Measurements from ENCODE around the gene ZNF446.

Gene ZNF446

DNA sequence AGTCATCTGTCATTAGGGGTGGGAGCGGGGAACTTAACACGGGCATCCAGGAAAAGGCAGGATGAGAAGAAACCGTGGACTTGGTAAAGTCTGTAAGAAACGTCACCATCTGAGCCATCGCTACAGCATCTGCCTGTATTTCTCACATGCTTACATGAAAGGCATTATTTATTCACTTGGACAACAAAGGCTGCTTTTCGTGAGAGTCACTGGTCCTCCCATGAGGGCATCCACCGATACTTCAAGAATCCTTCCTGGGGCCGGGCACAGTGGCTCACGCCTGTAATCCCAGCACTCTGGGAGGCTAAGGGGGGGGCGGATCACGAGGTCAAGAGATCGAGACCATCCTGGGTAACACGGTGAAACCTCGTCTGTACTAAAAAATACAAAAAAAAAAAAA lies 16.1 kb downstream of the ZNF446 start:
- Histone ChIP-seq H3K9me3 (replicated peaks in 1 of 2; ENCODE audit: control insufficient read depth in 2 of 2, insufficient read depth in 1 of 2, low read depth in 1 of 2, low read length in 2 of 2) (peaks cover 0 to 2% of the 10 kb centered on the region in 2 donors), H3K14ac (ENCODE audit: low read length) (no peak overlapping the region), H2BK120ac (ENCODE audit: low read depth, low read length) (no peak overlapping the region), H3K4me2 (ENCODE audit: insufficient read depth, low read length, poor library complexity, severe bottlenecking) (no peak overlapping the region), H3K23ac (ENCODE audit: low read depth, low read length, poor library complexity) (no peak overlapping the region), H2BK5ac (ENCODE audit: low read length) (no peak overlapping the region), H3K18ac (ENCODE audit: low read length) (no peak overlapping the region), H2AK5ac (ENCODE audit: low read depth, low read length) (no peak overlapping the region), H3K36me3 (replicated peaks in 1 of 2; ENCODE audit: control insufficient read depth in 2 of 2, insufficient read depth in 2 of 2, low read length in 2 of 2) (no peaks in the 10 kb centered on the region), H3K79me1 (ENCODE audit: low read depth, low read length) (peaks cover 2% of the 10 kb centered on the region), H3K27ac (replicated peaks; ENCODE audit: low read length) (no peak overlapping the region), H2AFZ (ENCODE audit: low read length) (no peak overlapping the region), H3K27me3 (ENCODE audit: control insufficient read depth in 3 of 3, insufficient read depth in 3 of 3, low read depth in 1 of 3, low read length in 3 of 3) (no peaks in the 10 kb centered on the region), H2BK12ac (ENCODE audit: low read length) (no peak overlapping the region), H3K4me1 (ENCODE audit: control insufficient read depth in 2 of 2, insufficient read depth in 1 of 2, low read depth in 1 of 2, low read length in 2 of 2) (no peaks in the 10 kb centered on the region), H4K8ac (ENCODE audit: low read depth, low read length) (no peak overlapping the region), H3K4me3 (ENCODE audit: low read length in 2 of 2) (no peak overlapping the region), H2BK15ac (ENCODE audit: low read length) (no peak overlapping the region), H3K9ac (ENCODE audit: low read depth, low read length, poor library complexity) (no peak overlapping the region), H3K4ac (ENCODE audit: low read length) (no peak overlapping the region), H4K91ac (ENCODE audit: low read depth, low read length, poor library complexity) (no peak overlapping the region)
- WGBS, 2 donors (ENCODE audit: extremely low coverage in 2 of 2, insufficient read length in 2 of 2, insufficient replicate concordance in 1 of 2), result no CpG with 5 or more reads among the region's 14 CpGs
- no peak for DNase-seq (ENCODE audit: low spot score)

DNA sequence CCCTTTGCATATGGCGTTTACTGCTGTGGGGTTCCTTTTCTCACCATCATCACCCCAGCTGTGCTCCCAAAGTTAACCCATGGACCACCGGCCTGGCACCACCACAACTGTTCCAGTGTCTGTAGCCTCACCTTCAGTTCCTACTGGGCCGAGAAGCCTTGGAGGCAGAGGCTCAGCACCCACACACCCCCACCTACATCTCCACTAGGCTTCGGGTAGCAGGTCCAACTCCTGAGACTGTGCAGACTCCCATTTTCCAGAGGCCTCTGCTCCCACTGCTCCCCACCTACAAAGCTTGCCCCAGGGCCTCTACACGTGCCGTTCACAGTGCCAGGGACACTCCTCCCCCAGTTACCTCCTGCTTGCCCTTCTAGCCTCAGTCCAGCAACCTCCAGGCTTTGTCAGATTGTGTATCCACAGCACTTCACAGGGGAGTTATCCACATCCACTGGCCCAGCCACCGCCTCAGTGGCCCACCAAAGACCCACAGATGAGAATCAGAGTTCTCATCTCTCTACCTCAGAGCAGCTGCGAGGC lies 21.6 kb downstream of the ZNF446 start:
- H4K91ac ChIP-seq (ENCODE audit: low read depth, low read length, poor library complexity), result no peak overlapping the region
- H3K9ac ChIP-seq (ENCODE audit: low read depth, low read length, poor library complexity), result peak overlapping the region; percentile 60
- H3K4me3 ChIP-seq (ENCODE audit: low read length in 2 of 2), result no peak overlapping the region
- no peak overlapping the region for H3K23ac ChIP-seq (ENCODE audit: low read depth, low read length, poor library complexity)
- H3K27ac ChIP-seq (replicated peaks; ENCODE audit: low read length), result no peak overlapping the region
- H2AK5ac ChIP-seq (ENCODE audit: low read depth, low read length), result peak overlapping the region; percentile 72
- WGBS, 2 donors (ENCODE audit: extremely low coverage in 2 of 2, insufficient read length in 2 of 2, insufficient replicate concordance in 1 of 2), result no CpG with 5 or more reads among the region's 8 CpGs
- H2BK12ac ChIP-seq (ENCODE audit: low read length), result no peak overlapping the region
- no peak overlapping the region for H3K4me2 ChIP-seq (ENCODE audit: insufficient read depth, low read length, poor library complexity, severe bottlenecking)
- no peak overlapping the region for H3K14ac ChIP-seq (ENCODE audit: low read length)
- H3K27me3 ChIP-seq (ENCODE audit: control insufficient read depth in 3 of 3, insufficient read depth in 3 of 3, low read depth in 1 of 3, low read length in 3 of 3), result no peaks in the 10 kb centered on the region
- H3K4me1 ChIP-seq (ENCODE audit: control insufficient read depth in 2 of 2, insufficient read depth in 1 of 2, low read depth in 1 of 2, low read length in 2 of 2), result peaks cover 8 to 17% of the 10 kb centered on the region in 2 donors
- peaks cover 0 to 2% of the 10 kb centered on the region in 2 donors for H3K9me3 ChIP-seq (replicated peaks in 1 of 2; ENCODE audit: control insufficient read depth in 2 of 2, insufficient read depth in 1 of 2, low read depth in 1 of 2, low read length in 2 of 2)
- H2BK5ac ChIP-seq (ENCODE audit: low read length), result no peak overlapping the region
- no peak for DNase-seq (ENCODE audit: low spot score)
- no peak overlapping the region for H2AFZ ChIP-seq (ENCODE audit: low read length)
- peak overlapping the region; percentile 66 for H3K4ac ChIP-seq (ENCODE audit: low read length)
- H2BK120ac ChIP-seq (ENCODE audit: low read depth, low read length), result no peak overlapping the region
- H3K79me1 ChIP-seq (ENCODE audit: low read depth, low read length), result peaks cover 8% of the 10 kb centered on the region
- H4K8ac ChIP-seq (ENCODE audit: low read depth, low read length), result peak overlapping the region; percentile 76
- H3K18ac ChIP-seq (ENCODE audit: low read length), result no peak overlapping the region
- no peaks in the 10 kb centered on the region for H3K36me3 ChIP-seq (replicated peaks in 1 of 2; ENCODE audit: control insufficient read depth in 2 of 2, insufficient read depth in 2 of 2, low read length in 2 of 2)
- peak overlapping the region; percentile 10 for H2BK15ac ChIP-seq (ENCODE audit: low read length)

GRCh38 chr19:58498316-58499020 lies 22.3 kb downstream of the ZNF446 start:
- Histone ChIP-seq H3K27me3 (ENCODE audit: control insufficient read depth in 3 of 3, insufficient read depth in 3 of 3, low read depth in 1 of 3, low read length in 3 of 3) (no peaks in the 10 kb centered on the region), H3K18ac (ENCODE audit: low read length) (peak overlapping the region; percentile 87), H3K23ac (ENCODE audit: low read depth, low read length, poor library complexity) (peak overlapping the region; percentile 62), H3K9ac (ENCODE audit: low read depth, low read length, poor library complexity) (peak overlapping the region; percentile 66), H2BK5ac (ENCODE audit: low read length) (peak overlapping the region; percentile 80), H4K91ac (ENCODE audit: low read depth, low read length, poor library complexity) (no peak overlapping the region), H3K79me1 (ENCODE audit: low read depth, low read length) (peaks cover 8% of the 10 kb centered on the region), H3K14ac (ENCODE audit: low read length) (peak overlapping the region; percentile 11), H3K4me1 (ENCODE audit: control insufficient read depth in 2 of 2, insufficient read depth in 1 of 2, low read depth in 1 of 2, low read length in 2 of 2) (peaks cover 8 to 17% of the 10 kb centered on the region in 2 donors), H3K4ac (ENCODE audit: low read length) (peak overlapping the region; percentile 45), H2BK15ac (ENCODE audit: low read length) (peak overlapping the region; percentile 10), H3K27ac (replicated peaks; ENCODE audit: low read length) (no peak overlapping the region), H2AFZ (ENCODE audit: low read length) (peak overlapping the region; percentile 97), H3K36me3 (replicated peaks in 1 of 2; ENCODE audit: control insufficient read depth in 2 of 2, insufficient read depth in 2 of 2, low read length in 2 of 2) (no peaks in the 10 kb centered on the region), H3K4me2 (ENCODE audit: insufficient read depth, low read length, poor library complexity, severe bottlenecking) (peak overlapping the region; percentile 90), H2BK12ac (ENCODE audit: low read length) (no peak overlapping the region), H3K9me3 (replicated peaks in 1 of 2; ENCODE audit: control insufficient read depth in 2 of 2, insufficient read depth in 1 of 2, low read depth in 1 of 2, low read length in 2 of 2) (peaks cover 0 to 2% of the 10 kb centered on the region in 2 donors), H3K4me3 (ENCODE audit: low read length in 2 of 2) (peak overlapping the region; percentile 60 to 80), H4K8ac (ENCODE audit: low read depth, low read length) (no peak overlapping the region), H2BK120ac (ENCODE audit: low read depth, low read length) (no peak overlapping the region), H2AK5ac (ENCODE audit: low read depth, low read length) (peak overlapping the region; percentile 72)
- WGBS, 2 donors (ENCODE audit: extremely low coverage in 2 of 2, insufficient read length in 2 of 2, insufficient replicate concordance in 1 of 2), result no CpG with 5 or more reads among the region's 22 CpGs
- DNase-seq (ENCODE audit: low spot score), result no peak

All from neuronal stem cell (in vitro differentiated cells).